ENCODE results near the gene CCND1. TPM values are rescaled to one million over a fixed set of nuclear protein-coding genes. Genes with fewer than 3 reads are reported as not detected.
A peak's percentile ranks its signal among the peaks of the same experiment; 100 is the strongest.
"Not testable (repeated sequence)": the region's sequence is repeated elsewhere in the genome, so short reads cannot be mapped to it uniquely, and the experiment has no call there.

The CCND1 gene
- total RNA-seq, 2 donors from 2014 or later: 91.8 to 101 TPM

DNA sequence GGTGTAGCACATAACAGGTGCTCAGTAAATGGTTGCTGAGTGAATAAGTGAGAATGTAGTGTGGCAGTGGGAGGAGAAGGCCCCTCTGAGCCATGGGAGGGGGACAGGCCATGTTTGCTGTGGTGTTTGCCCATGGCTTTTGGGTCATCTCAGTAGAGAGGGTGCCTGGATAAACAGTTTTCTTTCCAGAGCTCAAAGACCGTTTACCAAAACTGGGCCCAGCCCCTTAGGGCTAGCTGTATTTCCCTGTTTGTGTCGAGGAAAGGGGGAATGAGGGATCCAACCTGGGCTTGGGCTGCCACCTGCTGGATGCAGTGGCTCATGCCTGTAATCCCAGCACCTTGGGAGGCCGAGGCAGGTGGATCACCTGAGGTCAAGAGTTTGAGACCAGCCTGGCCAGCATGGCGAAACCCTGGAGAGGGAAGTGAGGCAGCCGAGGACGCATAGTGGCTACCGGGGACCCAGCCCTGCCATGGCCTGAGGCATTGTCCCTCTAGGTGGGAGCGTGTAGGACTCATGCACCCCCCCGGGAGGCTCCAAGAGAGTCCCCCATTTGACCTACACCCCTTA is 42.9 kb downstream of the CCND1 start:
- peaks cover 0 to 6% of the 10 kb centered on the region in 2 donors for H3K4me1 ChIP-seq
- H3K9me3 ChIP-seq: no peaks in the 10 kb centered on the region
- H3K27ac ChIP-seq: no peak overlapping the region
- H3K36me3 ChIP-seq: no peaks in the 10 kb centered on the region
- no peaks in the 10 kb centered on the region for H3K27me3 ChIP-seq
- no peak for DNase-seq (ENCODE audit: low spot score)
- TF ChIP-seq, protein P1, sequence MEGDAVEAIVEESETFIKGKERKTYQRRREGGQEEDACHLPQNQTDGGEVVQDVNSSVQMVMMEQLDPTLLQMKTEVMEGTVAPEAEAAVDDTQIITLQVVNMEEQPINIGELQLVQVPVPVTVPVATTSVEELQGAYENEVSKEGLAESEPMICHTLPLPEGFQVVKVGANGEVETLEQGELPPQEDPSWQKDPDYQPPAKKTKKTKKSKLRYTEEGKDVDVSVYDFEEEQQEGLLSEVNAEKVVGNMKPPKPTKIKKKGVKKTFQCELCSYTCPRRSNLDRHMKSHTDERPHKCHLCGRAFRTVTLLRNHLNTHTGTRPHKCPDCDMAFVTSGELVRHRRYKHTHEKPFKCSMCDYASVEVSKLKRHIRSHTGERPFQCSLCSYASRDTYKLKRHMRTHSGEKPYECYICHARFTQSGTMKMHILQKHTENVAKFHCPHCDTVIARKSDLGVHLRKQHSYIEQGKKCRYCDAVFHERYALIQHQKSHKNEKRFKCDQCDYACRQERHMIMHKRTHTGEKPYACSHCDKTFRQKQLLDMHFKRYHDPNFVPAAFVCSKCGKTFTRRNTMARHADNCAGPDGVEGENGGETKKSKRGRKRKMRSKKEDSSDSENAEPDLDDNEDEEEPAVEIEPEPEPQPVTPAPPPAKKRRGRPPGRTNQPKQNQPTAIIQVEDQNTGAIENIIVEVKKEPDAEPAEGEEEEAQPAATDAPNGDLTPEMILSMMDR (IDR thresholded peaks at IDR 0.05): peak in 1 of 2 donors; percentile 42
- H3K4me3 ChIP-seq: no peak overlapping the region

GRCh38 chr11:69684651-69685050 is 43.7 kb downstream of the CCND1 start:
- Histone ChIP-seq H3K36me3 (no peaks in the 10 kb centered on the region), H3K27me3 (no peaks in the 10 kb centered on the region), H3K27ac (no peak overlapping the region), H3K4me1 (peaks cover 0 to 6% of the 10 kb centered on the region in 2 donors), H3K9me3 (no peaks in the 10 kb centered on the region), H3K4me3 (no peak overlapping the region)
- TF ChIP-seq, protein P1 (IDR thresholded peaks at IDR 0.05): no peak
- DNase-seq (ENCODE audit: low spot score): no peak

GRCh38 chr11:69685348-69685747 is 44.4 kb downstream of the CCND1 start:
- no peaks in the 10 kb centered on the region for H3K27me3 ChIP-seq
- no peaks in the 10 kb centered on the region for H3K36me3 ChIP-seq
- H3K4me1 ChIP-seq: peaks cover 0 to 6% of the 10 kb centered on the region in 2 donors
- H3K4me3 ChIP-seq: no peak overlapping the region
- H3K9me3 ChIP-seq: no peaks in the 10 kb centered on the region
- TF ChIP-seq, protein P1 (IDR thresholded peaks at IDR 0.05): no peak
- H3K27ac ChIP-seq: no peak overlapping the region
- no peak for DNase-seq (ENCODE audit: low spot score)

DNA sequence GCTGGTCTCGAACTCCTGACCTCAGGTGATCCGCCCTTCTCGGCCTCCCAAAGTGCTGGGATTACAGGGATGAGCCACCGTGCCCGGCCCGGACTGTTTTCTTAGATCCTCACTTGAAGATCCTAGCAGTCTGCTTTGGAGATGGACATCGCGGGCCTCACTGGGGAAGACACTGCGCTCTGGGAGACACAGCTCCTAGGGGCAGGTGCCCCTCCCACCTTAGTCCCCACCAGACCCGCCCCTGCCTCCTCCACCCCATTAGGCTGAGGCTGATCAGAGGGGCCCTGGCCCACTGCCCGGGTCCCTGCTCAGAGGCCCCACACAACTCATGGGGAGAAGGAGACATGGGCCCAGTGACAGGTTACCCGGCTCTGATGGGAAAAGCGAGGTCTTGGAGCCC is 45.5 kb downstream of the CCND1 start:
- Histone ChIP-seq H3K4me1 (peaks cover 0 to 6% of the 10 kb centered on the region in 2 donors), H3K27ac (no peak overlapping the region), H3K9me3 (no peaks in the 10 kb centered on the region), H3K36me3 (no peaks in the 10 kb centered on the region), H3K27me3 (no peaks in the 10 kb centered on the region), H3K4me3 (no peak overlapping the region)
- no peak for DNase-seq (ENCODE audit: low spot score)
- TF ChIP-seq, protein P1 (IDR thresholded peaks at IDR 0.05): no peak

- peaks cover 0 to under 1% of the 10 kb centered on the region in 2 donors for H3K9me3 ChIP-seq
- no peaks in the 10 kb centered on the region for H3K27me3 ChIP-seq
- H3K4me3 ChIP-seq: no peak overlapping the region
- H3K4me1 ChIP-seq: peaks cover 0 to 6% of the 10 kb centered on the region in 2 donors
- no peak for DNase-seq (ENCODE audit: low spot score)
- H3K27ac ChIP-seq: no peak overlapping the region
- no peaks in the 10 kb centered on the region for H3K36me3 ChIP-seq
- TF ChIP-seq, protein P1 (IDR thresholded peaks at IDR 0.05): no peak
Measured at GRCh38 chr11:69686856-69687255, 45.9 kb downstream of the CCND1 start.

DNA sequence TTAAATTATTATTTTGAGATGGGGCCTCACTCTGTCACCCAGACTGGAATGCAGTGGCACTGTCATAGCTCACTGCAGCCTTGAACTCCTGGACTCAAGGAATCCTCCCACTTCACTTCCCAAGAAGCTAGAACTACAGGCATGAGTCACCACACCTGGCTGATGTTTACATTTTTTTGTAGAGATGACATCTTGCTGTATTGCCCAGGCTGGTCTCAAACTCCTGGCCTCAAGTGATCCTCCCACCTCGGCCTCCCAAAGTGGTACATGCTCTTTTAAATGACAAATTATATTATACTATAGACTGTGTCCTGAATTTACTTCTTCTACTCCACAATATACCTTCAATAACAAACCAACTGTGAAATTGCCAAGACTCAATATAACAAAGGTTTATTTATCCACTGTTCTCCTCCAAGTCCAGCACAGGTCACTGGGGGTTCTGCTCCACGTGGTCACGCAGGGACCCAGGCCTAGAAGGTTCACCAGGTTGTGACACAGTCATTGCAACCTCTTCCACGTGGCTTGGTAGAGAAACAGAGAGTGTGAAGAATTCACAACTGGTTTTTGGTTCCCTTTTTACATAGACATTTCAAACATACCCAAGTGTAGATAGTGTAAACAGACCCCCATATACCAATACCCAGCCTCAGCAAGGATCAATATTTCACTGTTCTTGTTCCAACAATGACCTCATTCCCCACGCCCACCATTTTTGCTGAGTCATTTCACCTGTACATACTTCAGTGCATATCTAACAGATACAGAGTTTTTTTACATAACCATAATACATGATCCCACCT is 47.2 kb downstream of the CCND1 start:
- DNase-seq (ENCODE audit: low spot score); H3K4me1 ChIP-seq; H3K9me3 ChIP-seq; H3K4me3 ChIP-seq; H3K27me3 ChIP-seq; H3K27ac ChIP-seq; H3K36me3 ChIP-seq: not testable (repeated sequence)
